Measurements from ENCODE around the gene EPB41. TPM values are rescaled to one million over a fixed set of nuclear protein-coding genes. Genes with fewer than 3 reads are reported as not detected.
A peak's percentile ranks its signal among the peaks of the same experiment; 100 is the strongest.
"Not testable (repeated sequence)": the region's sequence is repeated elsewhere in the genome, so short reads cannot be mapped to it uniquely, and the experiment has no call there.

EPB41 gene
- total RNA-seq, 1 donor from 2014 or later: 46.9 TPM

DNA sequence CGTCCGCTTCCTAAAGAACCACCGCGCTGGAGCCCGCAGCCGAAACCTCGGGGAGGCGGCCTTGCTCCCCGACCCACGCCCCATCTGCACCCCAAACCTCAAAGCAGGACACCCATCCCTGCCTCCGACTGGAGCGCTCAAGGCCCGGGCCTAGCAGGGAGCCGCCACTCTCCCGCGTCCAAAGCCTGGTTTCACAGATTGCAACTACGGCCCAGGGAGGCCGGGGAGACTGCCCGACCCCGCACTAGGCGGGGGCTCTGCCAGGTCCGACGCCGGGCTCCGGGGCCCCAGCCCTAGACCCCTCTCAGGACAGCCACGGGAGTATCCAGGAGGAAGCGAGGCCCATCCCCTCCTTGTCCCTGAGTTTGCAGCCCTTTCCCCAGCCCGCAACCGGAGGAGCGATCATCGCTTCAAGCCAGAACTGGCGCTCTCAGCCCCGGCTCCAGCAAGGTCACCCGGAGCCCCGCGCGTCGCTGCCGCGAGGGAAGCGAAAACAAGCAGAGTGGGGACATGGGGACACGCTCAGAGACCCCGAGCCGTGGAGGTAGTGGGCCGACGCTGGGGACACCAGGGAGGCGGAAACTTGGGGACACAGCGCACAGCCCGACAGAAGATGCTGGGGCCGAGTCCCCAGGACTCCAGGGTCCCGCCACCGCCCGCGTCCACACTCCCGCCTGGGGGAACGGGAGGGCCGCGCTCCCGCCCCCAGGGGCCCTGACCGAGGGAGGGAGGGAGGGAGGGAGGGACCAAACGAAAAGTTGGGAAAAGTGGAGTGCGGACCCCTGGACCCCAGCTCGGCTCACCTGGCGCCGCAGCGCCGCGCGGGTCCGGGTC is 208.9 kb downstream of the EPB41 start:
- FAIRE-seq (no peak), DNase-seq (ENCODE audit: low spot score in 2 of 2) (no peak)

- DNase-seq (ENCODE audit: low spot score in 2 of 2) (no peak), FAIRE-seq (no peak)
Measured at GRCh38 chr1:29123887-29124365, 209.6 kb downstream of the EPB41 start, which contains the start of gene TMEM200B. Gene TMEM200B (minus strand): TSS chr1:29123903. CDS start chr1:29121828, 2,075 bp downstream.

GRCh38 chr1:29124366-29125236 is 210.2 kb downstream of the EPB41 start:
- DNase-seq (ENCODE audit: low spot score in 2 of 2) (peak; percentile 72 to 83), FAIRE-seq (no peak)

DNA sequence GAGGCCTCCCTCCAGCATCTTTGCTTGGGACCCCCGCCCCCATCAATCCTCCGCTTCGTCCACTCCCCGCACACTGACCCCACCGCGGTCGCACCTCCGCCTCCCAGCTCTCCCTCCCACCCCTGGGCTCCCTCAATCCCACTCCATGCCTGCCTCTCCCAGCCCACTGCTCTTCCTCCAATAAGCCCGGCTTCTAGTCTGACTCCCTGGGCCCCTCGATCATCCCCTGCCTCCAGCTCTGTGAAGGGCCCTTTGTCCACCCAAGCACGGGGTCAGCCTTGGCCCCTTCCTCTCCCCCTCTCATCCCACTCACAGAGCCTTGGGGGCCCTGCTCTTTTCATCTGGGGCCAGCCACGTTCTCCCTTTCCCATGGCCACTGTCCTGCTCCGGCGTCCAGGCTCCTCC is 210.9 kb downstream of the EPB41 start:
- FAIRE-seq (no peak), DNase-seq (ENCODE audit: low spot score in 2 of 2) (no peak)

DNA sequence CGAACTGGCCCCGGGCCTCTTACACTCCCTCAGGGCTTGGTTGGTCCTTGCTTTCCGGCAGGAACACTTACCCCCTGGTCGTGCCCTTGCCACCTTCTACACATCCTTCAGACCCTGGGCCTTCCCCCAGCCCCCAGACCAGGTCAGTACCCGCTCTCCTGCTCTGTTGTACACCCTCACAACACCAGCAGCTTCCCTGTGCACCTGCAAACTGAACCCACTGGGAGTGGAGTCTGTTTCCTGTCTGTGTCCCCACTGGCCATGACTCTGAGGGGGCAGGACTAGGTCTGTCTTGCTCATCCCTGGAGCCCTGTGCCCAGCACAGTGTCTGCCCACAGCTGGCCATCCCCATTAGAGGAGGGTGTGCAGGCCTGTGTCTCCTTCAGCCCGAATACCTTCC is 211.4 kb downstream of the EPB41 start:
- FAIRE-seq: no peak
- DNase-seq (ENCODE audit: low spot score in 2 of 2): no peak

GRCh38 chr1:29126198-29126597 is 211.8 kb downstream of the EPB41 start:
- FAIRE-seq: no peak
- no peak for DNase-seq (ENCODE audit: low spot score in 2 of 2)

- FAIRE-seq (no peak), DNase-seq (ENCODE audit: low spot score in 2 of 2) (no peak)
Measured at GRCh38 chr1:29128739-29129138, 214.4 kb downstream of the EPB41 start.

GRCh38 chr1:29129916-29130315 is 215.5 kb downstream of the EPB41 start:
- no peak for DNase-seq (ENCODE audit: low spot score in 2 of 2)
- FAIRE-seq: no peak

DNA sequence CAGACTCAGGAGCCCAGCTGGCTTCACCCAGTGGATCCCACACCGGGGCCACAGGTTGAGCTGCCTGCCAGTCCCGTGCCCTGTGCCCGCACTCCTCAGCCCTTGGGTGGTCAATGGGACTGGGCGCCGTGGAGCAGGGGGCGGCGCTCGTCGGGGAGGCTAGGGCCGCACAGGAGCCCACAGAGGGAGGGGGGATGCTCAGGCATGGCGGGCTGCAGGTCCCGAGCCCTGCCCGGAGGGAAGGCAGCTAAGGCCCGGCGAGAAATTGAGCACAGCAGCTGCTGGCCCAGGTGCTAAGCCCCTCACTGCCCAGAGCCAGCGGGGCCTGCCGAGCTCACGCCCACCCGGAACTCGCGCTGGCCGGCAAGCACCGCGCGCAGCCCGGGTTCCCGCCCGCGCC is 216.7 kb downstream of the EPB41 start:
- not testable (repeated sequence) for DNase-seq (ENCODE audit: low spot score in 2 of 2); FAIRE-seq

GRCh38 chr1:29133861-29134694 is 219.7 kb downstream of the EPB41 start:
- DNase-seq (ENCODE audit: low spot score in 2 of 2): no peak
- FAIRE-seq: no peak

- no peak for DNase-seq (ENCODE audit: low spot score in 2 of 2)
- no peak for FAIRE-seq
Measured at GRCh38 chr1:29134695-29135028, 220.3 kb downstream of the EPB41 start.

GRCh38 chr1:29136391-29136915 is 222.1 kb downstream of the EPB41 start:
- DNase-seq (ENCODE audit: low spot score in 2 of 2) (peak in 1 of 2 donors; percentile 36), FAIRE-seq (no peak)

GRCh38 chr1:29142714-29143113 is 228.3 kb downstream of the EPB41 start:
- FAIRE-seq: no peak

DNA sequence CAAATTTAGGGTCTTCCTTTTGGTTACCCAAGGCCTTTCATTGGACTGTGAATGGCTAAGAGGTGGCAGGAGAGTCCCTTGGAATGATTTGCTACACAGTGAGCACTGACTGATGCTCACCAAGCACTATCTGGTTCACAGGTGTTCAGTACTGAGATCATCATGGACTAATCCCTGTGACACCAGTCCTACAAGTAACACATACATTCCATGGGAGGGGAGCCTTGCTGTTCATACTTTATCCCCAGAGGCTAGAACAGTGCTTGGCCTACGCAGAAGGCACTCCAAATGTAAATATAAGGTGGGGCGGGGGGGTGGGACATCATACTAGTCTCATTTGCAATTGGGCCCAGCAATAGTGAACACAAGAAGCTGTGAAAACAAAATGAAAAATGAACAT is 229.8 kb downstream of the EPB41 start:
- DNase-seq (ENCODE audit: low spot score in 2 of 2): no peak
- FAIRE-seq: no peak

More at GRCh38 chr1:29142714-29143113, 228.3 kb downstream of the EPB41 start:
- no peak for DNase-seq (ENCODE audit: low spot score in 2 of 2)

DNA sequence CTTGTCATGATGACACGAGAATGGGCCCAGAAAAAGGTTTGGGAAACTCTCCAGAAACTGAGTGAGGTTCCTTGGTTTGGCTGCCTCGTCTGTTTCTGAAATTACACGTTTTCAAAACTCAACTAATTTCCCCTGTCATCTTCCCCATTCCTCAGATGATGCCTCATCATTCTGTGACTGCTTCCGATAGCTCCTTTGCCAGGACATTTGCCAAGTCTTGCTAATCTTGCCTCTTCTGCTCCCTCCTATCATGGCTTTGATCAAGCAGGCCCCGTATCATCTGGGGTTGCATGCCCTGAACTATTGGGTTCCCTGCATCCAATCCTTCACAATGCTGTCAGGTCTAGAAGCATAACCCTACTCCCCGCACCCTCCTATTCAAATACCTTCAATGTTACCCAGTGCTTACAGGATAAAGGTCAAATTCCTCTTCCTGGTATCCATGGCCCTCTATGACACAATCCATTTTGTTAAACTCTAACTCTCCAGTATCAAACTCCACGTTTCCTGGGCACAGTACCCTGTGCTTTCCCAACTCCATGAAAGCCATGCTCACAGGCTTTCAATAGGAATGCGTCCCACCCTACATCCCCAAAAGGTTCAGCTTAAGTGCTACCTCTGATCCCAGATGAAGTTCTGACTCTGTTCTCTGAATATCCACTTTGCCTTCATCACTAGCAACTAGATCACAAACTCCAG is 231.5 kb downstream of the EPB41 start:
- DNase-seq (ENCODE audit: low spot score in 2 of 2): no peak
- no peak for FAIRE-seq

GRCh38 chr1:29148656-29149491 is 234.5 kb downstream of the EPB41 start:
- FAIRE-seq: no peak

GRCh38 chr1:29150346-29150745 is 236.0 kb downstream of the EPB41 start:
- not testable (repeated sequence) for FAIRE-seq

More at GRCh38 chr1:29148656-29149491, 234.5 kb downstream of the EPB41 start:
- DNase-seq (ENCODE audit: low spot score in 2 of 2): no peak

GRCh38 chr1:29152046-29152805 is 237.9 kb downstream of the EPB41 start:
- no peak for FAIRE-seq
- DNase-seq (ENCODE audit: low spot score in 2 of 2): no peak

More at GRCh38 chr1:29150346-29150745, 236.0 kb downstream of the EPB41 start:
- DNase-seq (ENCODE audit: low spot score in 2 of 2): not testable (repeated sequence)
